Stimulated activated CD4-positive, alpha-beta T cell treated with anti-CD3 and anti-CD28 coated beads, Interleukin-4, amount 100 ng/mL, for 24 hours (primary cell): Measurements from ENCODE around the gene CBFA2T3.

ENCODE experiments used
- DNase-seq: peaks from one replicate; pipeline ENCODE4 v3.0.0-alpha.2; 2020

Gene CBFA2T3

GRCh38 chr16:88870608-88871348 is 106.2 kb downstream of the CBFA2T3 start:
- no peak for DNase-seq

DNA sequence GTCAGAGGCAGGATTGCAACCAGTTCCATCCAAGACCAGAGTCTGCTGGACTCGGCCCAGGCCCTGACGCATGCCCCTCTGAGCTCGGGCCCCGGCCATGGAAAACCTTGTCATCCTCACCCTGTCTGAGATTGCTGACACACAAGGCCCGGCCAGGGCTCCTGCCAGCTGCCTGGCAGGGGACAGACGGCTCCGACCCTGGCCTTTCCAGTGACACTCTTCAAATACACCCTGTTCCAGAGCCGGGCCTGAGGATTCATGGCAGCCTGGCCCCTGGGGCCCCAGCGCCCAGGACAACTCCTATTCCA is 107.4 kb downstream of the CBFA2T3 start:
- no peak for DNase-seq

- DNase-seq, result no peak
Measured at GRCh38 chr16:88868974-88869672, 107.9 kb downstream of the CBFA2T3 start.

- DNase-seq, result no peak
Measured at GRCh38 chr16:88867581-88868246, 109.3 kb downstream of the CBFA2T3 start.

DNA sequence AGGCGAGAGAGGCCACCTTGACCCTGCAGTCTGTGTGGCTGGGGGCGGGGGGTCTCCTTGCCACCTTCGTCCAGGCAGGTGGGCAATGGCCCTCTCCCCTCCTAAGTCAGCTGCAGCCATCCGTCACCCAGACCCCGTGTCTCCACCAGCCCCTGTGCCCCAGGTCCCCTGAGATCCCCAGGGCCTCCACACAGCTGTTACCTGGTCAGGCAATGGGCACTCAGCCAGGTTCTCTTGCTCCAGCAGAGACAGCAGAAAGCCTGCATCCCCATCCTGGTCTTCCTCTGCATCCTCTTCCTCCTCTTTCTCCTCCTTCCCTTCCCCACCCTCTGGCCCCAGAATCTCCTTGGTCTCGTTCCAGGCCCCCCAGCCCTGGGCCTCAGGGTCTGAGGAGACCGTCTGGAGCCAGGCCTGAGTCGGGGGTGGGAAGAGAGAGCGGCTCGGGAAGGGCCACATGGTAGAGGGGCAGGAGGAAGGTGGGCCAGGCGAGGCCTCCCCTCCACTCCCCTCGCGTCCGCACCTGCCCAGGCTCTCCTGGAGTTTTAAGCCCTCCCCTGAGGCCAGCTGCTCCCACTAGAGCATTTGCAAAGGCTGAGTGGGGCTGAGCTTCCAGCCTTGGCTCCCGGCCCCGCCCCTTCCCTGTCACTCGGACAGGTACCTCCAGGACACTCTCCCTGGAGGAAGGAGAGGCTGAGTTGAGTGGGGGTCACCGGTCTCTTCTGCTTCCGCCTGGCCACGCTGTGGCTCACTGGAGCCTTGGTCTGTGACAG is 110.7 kb downstream of the CBFA2T3 start, which contains the start of gene PABPN1L:
PABPN1L (minus strand) TSS at position 510 of the 770 bp plus-strand sequence; CDS start at position 456, 54 bp downstream.
- no peak for DNase-seq

DNA sequence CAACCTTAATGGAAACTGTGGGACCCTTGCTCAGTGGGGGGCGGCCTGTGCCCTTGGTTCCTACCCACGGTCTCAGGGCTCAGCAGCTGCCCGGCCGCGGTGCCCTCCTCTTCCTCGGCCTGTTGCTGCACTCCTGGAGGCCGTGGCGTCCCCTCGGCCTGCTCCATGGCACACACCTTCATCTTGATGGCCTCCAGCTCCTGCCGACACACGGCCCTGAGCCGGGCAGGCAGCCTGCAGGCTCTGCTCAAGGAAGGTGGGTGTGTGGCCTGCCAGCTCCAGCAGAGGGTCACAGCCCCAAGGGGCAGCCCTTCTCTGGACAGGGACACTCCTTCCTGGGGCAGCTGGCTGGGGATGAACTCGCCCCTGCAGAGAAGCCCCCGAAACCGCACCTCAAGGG is 111.3 kb downstream of the CBFA2T3 start:
- no peak for DNase-seq

DNA sequence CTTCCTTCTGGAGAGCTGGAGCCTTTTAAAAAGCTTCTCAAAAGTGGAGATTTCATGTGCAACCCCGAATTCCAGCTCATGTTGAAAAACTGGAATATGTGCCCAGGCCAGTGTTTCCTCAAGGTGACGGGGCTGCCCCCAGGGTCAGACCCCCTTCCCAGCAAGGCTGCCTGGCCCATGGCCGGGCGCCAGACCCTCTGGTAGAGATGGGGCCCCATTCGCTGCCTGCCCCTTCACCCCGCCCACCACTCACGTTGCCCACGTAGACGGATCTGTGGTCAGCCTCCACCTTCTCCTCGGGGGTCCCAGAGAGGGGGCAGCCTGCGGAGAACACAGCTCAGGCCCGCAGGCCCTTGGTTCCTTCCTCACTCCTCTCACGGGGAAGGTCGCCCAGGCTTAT is 111.7 kb downstream of the CBFA2T3 start:
- DNase-seq, result no peak

- DNase-seq, result no peak
Measured at GRCh38 chr16:88864521-88864920, 112.5 kb downstream of the CBFA2T3 start.

- no peak for DNase-seq
Measured at GRCh38 chr16:88864099-88864498, 112.9 kb downstream of the CBFA2T3 start.

DNA sequence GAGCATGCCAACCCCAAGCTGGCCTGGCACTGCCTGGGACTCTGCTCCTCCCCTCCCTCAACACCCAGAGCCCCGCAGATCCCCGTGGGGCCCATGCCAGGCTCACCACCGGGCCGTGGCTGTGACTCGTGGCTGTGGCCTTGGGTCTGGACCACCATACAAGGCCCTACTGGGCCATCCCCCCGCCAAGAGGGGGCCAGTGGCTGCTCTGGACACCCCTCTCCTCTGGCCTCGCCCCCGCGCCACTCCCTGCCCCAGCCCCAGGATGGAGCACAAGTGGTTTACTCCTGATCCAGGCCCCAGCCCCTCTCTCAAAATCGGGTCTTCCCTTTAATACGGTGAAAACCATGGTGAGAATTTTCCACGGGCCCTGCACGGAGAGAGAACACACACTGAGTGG is 113.6 kb downstream of the CBFA2T3 start:
- DNase-seq, result no peak

- no peak for DNase-seq
Measured at GRCh38 chr16:88862968-88863367, 114.0 kb downstream of the CBFA2T3 start.

GRCh38 chr16:88861359-88861758 is 115.6 kb downstream of the CBFA2T3 start:
- DNase-seq, result no peak

GRCh38 chr16:88859381-88860091 is 117.5 kb downstream of the CBFA2T3 start:
- DNase-seq, result no peak

GRCh38 chr16:88857728-88858339 is 119.2 kb downstream of the CBFA2T3 start:
- DNase-seq, result peak; percentile 80

DNA sequence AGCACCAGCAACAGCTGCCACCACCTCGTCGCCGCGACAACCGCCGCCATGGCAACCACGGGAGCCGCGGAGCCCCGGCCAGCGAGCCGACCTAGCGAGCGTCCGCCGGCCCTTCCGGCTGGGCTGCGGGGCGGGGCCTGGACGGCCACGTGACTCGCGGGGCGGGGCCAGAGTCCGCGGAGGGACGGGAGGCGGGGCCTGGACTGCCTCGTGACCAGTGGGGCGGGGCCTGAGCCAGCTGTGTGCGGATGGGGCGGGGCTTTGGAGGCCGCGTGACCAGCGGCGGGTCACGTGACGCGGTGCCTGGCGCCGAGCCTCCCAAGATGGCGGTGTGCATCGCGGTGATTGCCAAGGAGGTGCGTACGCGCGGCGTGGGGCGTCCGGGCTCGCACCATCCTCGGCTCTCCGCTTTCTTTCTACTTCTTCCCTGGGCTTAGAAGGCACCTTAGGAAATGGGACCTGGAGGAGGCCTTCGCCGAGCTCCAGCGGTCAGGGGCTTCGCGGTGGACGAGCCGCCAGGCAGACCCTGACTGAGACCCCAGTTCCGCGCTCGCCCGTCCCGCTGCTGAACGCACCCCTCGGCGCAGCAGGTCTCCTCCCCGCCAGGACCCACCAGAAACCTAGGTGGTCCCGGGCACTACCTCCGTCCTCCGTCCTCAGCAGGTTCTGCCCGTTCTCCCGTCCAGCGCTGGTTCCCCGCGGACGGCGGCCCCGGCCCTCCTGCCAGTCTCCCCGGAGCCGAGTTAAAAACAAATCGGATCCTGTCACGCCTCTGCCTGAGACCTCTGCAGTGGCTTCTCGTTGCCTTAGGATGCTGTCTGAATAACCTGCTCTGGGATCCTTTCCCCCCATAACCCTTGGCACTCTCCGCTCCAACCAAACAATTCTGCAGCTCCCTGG is 119.9 kb downstream of the CBFA2T3 start, which contains the start of the genes GALNS and TRAPPC2L:
GALNS (minus strand) TSS at position 120 of the 900 bp plus-strand sequence; CDS start at position 50, 70 bp downstream.
TRAPPC2L (plus strand) TSS at position 300 of the 900 bp plus-strand sequence; CDS start at position 324, 24 bp downstream.
- DNase-seq, result peak; percentile 99

- no peak for DNase-seq
Measured at GRCh38 chr16:88856122-88856827, 120.7 kb downstream of the CBFA2T3 start.

- no peak for DNase-seq
Measured at GRCh38 chr16:88855736-88856121, 121.3 kb downstream of the CBFA2T3 start.

- no peak for DNase-seq
Measured at GRCh38 chr16:88855176-88855575, 121.8 kb downstream of the CBFA2T3 start.

DNA sequence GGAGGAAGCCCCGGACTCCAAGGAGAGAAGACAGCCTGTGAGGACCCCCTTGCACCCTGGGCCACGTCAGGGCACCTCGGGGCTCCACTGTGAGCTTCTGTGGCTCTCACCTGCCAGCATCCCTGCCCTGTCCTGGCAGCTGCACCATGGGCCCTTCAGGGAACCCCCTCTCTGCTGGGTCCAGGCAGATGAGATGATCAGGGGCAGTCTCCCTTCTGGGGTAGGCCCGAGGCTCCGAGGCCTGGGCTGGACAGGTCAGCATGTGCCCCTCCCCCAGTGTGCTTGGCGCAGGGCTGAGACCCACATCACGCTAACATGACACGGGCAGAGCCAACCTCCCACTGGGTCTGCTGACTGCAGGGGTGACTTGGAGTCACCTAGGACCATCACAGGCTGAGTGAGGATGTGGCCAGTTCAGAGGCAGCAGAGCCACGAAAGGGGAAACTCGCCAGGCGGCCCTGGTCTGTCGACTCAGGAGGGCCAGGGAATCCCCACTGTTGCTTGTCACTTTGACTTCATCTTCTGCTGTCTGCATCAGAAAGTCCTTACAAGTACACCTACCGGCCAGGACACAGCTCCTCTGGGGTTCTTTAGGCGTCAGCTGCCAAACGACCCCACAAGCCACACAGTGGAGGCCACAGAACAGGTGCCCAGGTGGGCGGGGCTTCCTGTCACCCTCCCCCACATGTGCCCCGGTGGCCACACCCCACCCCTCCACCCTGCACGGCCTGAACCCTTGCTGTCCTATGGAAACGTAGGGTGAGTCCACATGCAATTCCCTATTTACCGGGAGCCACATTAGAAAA is 122.5 kb downstream of the CBFA2T3 start:
- DNase-seq, result peak; percentile 14
